Right lung (tissue), 10 donors: ENCODE measurements around the gene ZNF331. TPM values are rescaled to one million over a fixed set of nuclear protein-coding genes. Genes with fewer than 3 reads are reported as not detected.
"Not testable (repeated sequence)": the region's sequence is repeated elsewhere in the genome, so short reads cannot be mapped to it uniquely, and the experiment has no call there.

Experiments used
- DNase-seq, 2 donors: peaks; one replicate each; pipeline ENCODE4 v3.0.0-alpha.2; 2013
- long read RNA-seq, 8 donors: transcript quantifications; one replicate each; lab custom pipeline, GENCODE V29; 2026
- polyA plus RNA-seq, 5 donors: library from polyadenylated mRNA; unstranded; fragments of 120-200 nt; gene quantifications; one replicate each; pipeline versions ENCODE4 v1.2.1 to v1.2.3, GENCODE V29; 2013; ENCODE audit warnings: inconsistent platforms in 1 of 5, low replicate concordance in 1 of 5; ENCODE audit not compliant: insufficient read length in 5 of 5, insufficient read depth in 1 of 5

Gene ZNF331
- 10 to 100 TPM; 16.3 to 24.1 (median 19.6) TPM for polyA plus RNA-seq
- long read RNA-seq, donor 1, full-length matches to known transcripts: 6 of 6 reads
- long read RNA-seq, donor 1, partial matches to known transcripts: 0 of 6 reads
- long read RNA-seq, donor 1, other reads (novel, unspliced or antisense): 0 of 6 reads
- long read RNA-seq, donor 2, partial matches to known transcripts: 0 of 3 reads
- long read RNA-seq, donor 2, other reads (novel, unspliced or antisense): 0 of 3 reads
- long read RNA-seq, donor 3, partial matches to known transcripts: 0 of 1 reads
- long read RNA-seq, donor 3, other reads (novel, unspliced or antisense): 0 of 1 reads
- long read RNA-seq, donor 4, full-length matches to known transcripts: 3 of 3 reads
- long read RNA-seq, donor 4, partial matches to known transcripts: 0 of 3 reads
- long read RNA-seq, donor 4, other reads (novel, unspliced or antisense): 0 of 3 reads
- long read RNA-seq, donor 5, full-length matches to known transcripts: 14 of 14 reads
- long read RNA-seq, donor 5, partial matches to known transcripts: 0 of 14 reads
- long read RNA-seq, donor 5, other reads (novel, unspliced or antisense): 0 of 14 reads
- long read RNA-seq, donor 6, full-length matches to known transcripts: 9 of 9 reads
- long read RNA-seq, donor 6, partial matches to known transcripts: 0 of 9 reads
- long read RNA-seq, donor 6, other reads (novel, unspliced or antisense): 0 of 9 reads
- long read RNA-seq, donor 7, full-length matches to known transcripts: 10 of 10 reads
- long read RNA-seq, donor 7, partial matches to known transcripts: 0 of 10 reads
- long read RNA-seq, donor 7, other reads (novel, unspliced or antisense): 0 of 10 reads
- long read RNA-seq, donor 8, partial matches to known transcripts: 0 of 5 reads
- long read RNA-seq, donor 8, other reads (novel, unspliced or antisense): 0 of 5 reads

DNA sequence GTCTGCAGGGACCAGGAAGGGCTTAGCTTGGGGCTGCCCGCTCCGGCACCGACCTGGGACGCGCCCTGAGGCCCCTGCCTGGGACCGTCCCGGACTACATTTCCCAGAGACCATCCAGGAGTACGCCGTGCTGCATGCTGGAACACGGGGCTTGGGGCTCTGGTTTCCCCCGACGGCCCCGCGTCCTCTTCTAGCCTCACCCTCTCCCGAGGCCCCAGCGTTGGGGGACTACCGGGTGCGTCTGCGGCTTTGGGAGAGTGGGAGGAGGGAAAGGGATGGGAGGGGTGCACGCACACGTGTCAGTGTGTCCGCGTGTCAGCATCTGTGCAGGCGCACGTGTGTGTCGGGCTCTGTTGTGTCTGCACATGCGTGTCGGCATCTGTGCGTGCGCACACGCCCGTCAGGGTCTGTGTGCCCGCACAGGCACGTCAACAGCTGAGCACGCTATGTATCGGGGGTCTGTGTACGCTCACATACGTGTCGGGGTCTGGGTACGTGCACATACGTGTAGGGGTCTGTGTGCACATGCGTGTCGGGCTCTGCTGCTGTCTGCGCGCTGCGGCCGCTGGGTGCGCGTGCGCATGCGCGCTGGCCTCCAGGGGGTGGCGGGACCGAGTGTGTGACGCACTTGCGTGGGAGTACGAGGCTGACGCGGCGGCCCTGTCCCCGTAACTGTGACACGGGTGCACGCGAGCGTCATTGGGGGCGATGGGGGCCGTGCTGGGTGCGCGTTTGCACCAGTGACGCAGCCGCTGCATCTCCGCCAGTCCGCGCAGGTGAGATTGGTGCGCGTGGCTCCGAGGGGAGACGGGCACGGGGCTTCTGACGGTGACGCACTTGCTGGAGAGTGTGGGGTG lies at the start of gene ZNF331:
Gene ZNF331 (plus strand): TSS at position 625 of the 857 bp plus-strand sequence. CDS start 31,232 bp downstream, outside the sequence.
- DNase-seq: peak; percentile 74 to 80

- no peak for DNase-seq
Observed at GRCh38 chr19:53492153-53492552, 45.8 kb upstream of the ZNF331 start.

- not testable (repeated sequence) for DNase-seq
Observed at GRCh38 chr19:53497311-53498023, 40.5 kb upstream of the ZNF331 start.

- not testable (repeated sequence) for DNase-seq
Observed at GRCh38 chr19:53498024-53498395, 39.9 kb upstream of the ZNF331 start.

- not testable (repeated sequence) for DNase-seq
Observed at GRCh38 chr19:53503151-53503550, 34.8 kb upstream of the ZNF331 start.

- DNase-seq: not testable (repeated sequence)
Observed at GRCh38 chr19:53503671-53504364, 34.1 kb upstream of the ZNF331 start.

- DNase-seq: not testable (repeated sequence)
Observed at GRCh38 chr19:53504365-53504703, 33.6 kb upstream of the ZNF331 start.

DNA sequence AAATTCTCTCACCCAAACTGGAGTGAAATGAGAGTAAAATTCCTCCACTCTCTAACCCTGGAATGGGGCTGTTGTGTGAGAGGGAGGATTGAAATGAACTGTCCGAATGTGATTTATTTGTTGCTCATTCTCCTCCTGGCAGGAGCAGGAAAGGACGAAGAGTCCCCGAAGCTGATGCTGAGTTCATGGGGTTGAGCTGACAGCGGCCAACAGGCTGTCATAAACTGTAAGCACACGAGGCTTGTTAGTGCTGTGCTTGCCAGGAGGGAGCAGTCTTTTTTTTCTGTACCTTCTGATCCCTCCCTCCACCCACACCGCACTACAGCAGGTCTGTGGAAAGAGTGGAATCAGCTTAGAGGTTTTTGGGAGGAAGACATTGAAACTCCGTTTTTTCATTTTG lies 33.1 kb upstream of the ZNF331 start:
- no peak for DNase-seq

GRCh38 chr19:53506728-53507127 lies 31.2 kb upstream of the ZNF331 start:
- DNase-seq: no peak

GRCh38 chr19:53507523-53508442 lies 30.2 kb upstream of the ZNF331 start:
- DNase-seq: no peak

DNA sequence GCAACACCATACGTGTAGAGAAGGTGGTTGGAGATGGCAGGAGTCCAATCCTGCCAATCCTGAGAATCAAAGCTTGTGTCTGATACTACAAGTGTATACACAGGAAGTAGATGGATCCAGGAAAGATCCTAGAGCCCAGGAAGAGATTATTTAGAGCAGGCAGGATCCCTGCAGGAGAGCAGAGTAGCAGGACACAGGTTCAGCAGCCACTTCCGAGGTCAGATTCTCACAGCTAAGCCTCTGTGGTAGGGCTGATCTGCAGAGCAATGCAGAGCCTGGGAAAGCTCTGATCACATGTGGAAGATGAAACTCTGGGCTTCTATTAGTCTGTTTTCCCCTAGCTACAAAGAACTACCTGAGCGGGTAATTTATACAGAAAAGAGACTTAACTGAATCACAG lies 28.5 kb upstream of the ZNF331 start:
- no peak for DNase-seq

DNA sequence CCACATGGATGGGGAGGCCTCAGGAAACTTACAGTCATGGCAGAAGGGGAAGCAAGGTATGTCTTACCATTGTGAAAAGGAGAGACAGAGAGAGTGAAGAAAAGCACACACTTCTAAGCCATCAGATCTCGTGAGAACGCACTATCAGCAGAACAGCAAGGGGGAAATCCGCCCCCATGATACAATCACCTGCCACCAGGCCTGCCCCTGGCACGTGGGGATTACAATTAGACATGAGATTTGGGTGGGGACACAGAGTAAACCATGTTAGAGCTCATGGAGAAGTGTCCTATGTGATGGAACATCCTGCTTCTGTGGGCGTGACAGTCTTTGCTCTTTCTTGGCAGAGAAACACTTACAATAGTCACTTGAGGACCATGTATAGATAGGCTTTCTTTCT lies 28.1 kb upstream of the ZNF331 start:
- DNase-seq: no peak

DNA sequence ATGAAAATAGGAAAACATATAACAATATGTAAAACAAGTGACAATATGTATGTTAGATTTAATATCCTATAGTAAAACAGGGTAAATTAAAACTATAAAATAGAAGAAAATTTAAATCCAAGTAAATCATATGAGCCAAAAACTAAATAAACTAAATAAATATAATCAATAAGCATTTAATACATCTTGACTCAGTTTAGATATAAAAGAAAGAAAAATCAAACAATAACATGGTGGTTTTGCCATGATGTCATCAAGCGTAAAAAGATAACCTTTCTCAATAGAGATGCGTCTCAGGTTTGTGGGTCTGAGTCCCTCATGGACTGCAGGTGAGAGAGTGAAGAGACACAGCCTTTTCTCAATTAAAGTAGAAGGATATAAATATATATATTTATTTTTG lies 26.6 kb upstream of the ZNF331 start:
- no peak for DNase-seq

- no peak for DNase-seq
Observed at GRCh38 chr19:53511933-53512374, 26.0 kb upstream of the ZNF331 start.

GRCh38 chr19:53515047-53515446 lies 22.9 kb upstream of the ZNF331 start:
- DNase-seq: not testable (repeated sequence)

DNA sequence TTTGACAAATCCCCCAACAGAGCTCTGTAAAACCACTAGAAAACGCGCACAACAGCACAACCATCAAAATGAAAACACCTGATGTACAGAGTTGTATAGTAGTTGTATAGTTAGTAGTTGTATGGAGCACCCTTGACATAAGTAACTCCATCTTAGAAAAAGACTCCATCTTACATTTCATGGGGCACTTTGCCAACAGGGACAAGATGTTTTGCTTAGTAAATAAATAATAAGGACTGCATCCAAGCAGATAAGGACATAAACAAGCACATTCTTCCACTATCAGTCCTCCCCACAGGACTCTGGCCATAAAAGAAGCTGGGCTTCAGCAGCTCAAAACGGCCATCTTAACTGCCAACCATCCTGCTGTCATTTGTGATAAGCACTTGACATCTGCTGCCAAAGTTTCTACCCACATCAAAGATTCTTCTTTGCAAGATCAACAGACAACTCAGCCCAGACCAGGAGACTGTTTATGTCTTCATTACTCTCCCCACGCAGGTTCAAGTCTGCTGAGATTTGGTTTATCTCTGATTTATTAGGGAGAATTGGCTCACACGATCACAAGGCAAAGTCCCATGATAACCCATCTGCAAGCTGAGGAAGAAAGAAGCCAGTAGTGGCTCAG lies 20.7 kb upstream of the ZNF331 start:
- no peak for DNase-seq

DNA sequence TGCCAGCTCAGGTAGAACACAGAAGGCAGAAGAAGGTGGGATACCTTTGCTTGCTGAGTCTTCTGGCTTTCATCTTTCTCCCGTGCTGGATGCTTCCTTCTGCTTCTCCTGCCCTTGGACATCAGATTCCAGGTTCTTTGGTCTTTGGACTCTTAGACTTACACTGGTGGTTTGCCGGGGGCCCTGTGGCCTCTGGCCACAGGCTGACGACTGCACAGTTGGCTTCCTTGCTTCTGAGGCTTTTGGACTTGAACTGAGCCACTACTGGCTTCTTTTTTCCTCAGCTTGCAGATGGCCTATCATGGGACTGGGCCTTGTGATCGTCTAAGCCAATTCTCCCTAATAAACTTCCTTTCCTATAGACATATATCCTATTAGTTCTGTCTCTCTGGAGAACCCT lies 19.8 kb upstream of the ZNF331 start:
- no peak for DNase-seq

GRCh38 chr19:53518716-53519115 lies 19.2 kb upstream of the ZNF331 start:
- DNase-seq: no peak

DNA sequence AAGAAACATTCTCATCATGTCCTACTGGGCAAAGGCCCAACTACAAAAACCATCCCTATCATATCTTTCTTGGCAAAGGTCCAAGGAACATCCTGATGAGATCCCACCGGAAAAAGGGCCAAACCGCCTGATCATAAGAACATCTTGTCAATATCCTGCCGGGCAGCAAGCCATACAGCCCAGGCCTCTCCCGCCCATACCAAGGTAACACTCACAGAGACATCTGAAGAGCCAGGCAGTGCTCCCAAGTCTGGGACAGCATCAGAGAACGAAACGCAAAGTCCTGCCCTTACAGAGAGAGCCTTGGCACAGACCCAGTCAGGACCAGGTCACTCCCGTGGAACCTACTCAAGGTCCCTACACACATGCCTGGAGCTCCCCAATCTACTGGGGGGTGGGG lies 18.5 kb upstream of the ZNF331 start:
- DNase-seq: no peak
